ENCODE measurements around the gene SLC35F1.

SLC35F1 gene

GRCh38 chr6:118269659-118270058, 362.6 kb downstream of the SLC35F1 start:
- FAIRE-seq (no peak), DNase-seq (ENCODE audit: insufficient read length, low spot score) (no peak)
- TF ChIP-seq CTCF (IDR thresholded peaks at IDR 0.05; ENCODE audit: insufficient read depth, missing control alignments) = no peak

GRCh38 chr6:118277631-118278030, 370.6 kb downstream of the SLC35F1 start:
- TF ChIP-seq CTCF (IDR thresholded peaks at IDR 0.05; ENCODE audit: insufficient read depth, missing control alignments) = no peak
- no peak for DNase-seq (ENCODE audit: insufficient read length, low spot score)
- no peak for FAIRE-seq

- no peak for TF ChIP-seq CTCF (IDR thresholded peaks at IDR 0.05; ENCODE audit: insufficient read depth, missing control alignments)
- no peak for FAIRE-seq
- no peak for DNase-seq (ENCODE audit: insufficient read length, low spot score)
Measured at GRCh38 chr6:118280210-118280609, 373.1 kb downstream of the SLC35F1 start.

GRCh38 chr6:118281291-118281690, 374.2 kb downstream of the SLC35F1 start:
- no peak for TF ChIP-seq CTCF (IDR thresholded peaks at IDR 0.05; ENCODE audit: insufficient read depth, missing control alignments)
- no peak for FAIRE-seq
- no peak for DNase-seq (ENCODE audit: insufficient read length, low spot score)

- FAIRE-seq = no peak
- no peak for DNase-seq (ENCODE audit: insufficient read length, low spot score)
- TF ChIP-seq CTCF (IDR thresholded peaks at IDR 0.05; ENCODE audit: insufficient read depth, missing control alignments) = peak; percentile 66
Measured at GRCh38 chr6:118283766-118284165, 376.7 kb downstream of the SLC35F1 start.

- FAIRE-seq = peak; percentile 41
- peak; percentile 29 for TF ChIP-seq CTCF (IDR thresholded peaks at IDR 0.05; ENCODE audit: insufficient read depth, missing control alignments)
- DNase-seq (ENCODE audit: insufficient read length, low spot score) = no peak
Measured at GRCh38 chr6:118284736-118285360, 377.8 kb downstream of the SLC35F1 start.

- no peak for DNase-seq (ENCODE audit: insufficient read length, low spot score)
- no peak for FAIRE-seq
- TF ChIP-seq CTCF (IDR thresholded peaks at IDR 0.05; ENCODE audit: insufficient read depth, missing control alignments) = no peak
Measured at GRCh38 chr6:118285791-118286190, 378.7 kb downstream of the SLC35F1 start.
